ENCODE data around the gene PLEKHH1.
A peak's percentile ranks its signal among the peaks of the same experiment; 100 is the strongest.

Gene PLEKHH1

GRCh38 chr14:67524634-67524963, 8.5 kb upstream of the PLEKHH1 start:
- no peak overlapping the region for H3K27ac ChIP-seq
- TF ChIP-seq ZFX (IDR thresholded peaks at IDR 0.05) (no peak), CTCF (conservative IDR thresholded peaks at IDR 0.05) (no peak)

GRCh38 chr14:67525389-67525788, 7.7 kb upstream of the PLEKHH1 start:
- TF ChIP-seq CTCF (conservative IDR thresholded peaks at IDR 0.05), result no peak
- TF ChIP-seq ZFX (IDR thresholded peaks at IDR 0.05), result no peak
- no peak overlapping the region for H3K27ac ChIP-seq

- H3K27ac ChIP-seq, result no peak overlapping the region
- no peak for TF ChIP-seq CTCF (conservative IDR thresholded peaks at IDR 0.05)
- TF ChIP-seq ZFX (IDR thresholded peaks at IDR 0.05), result no peak
Measured at GRCh38 chr14:67526181-67526580, 6.9 kb upstream of the PLEKHH1 start.

- TF ChIP-seq CTCF (conservative IDR thresholded peaks at IDR 0.05) (peak; percentile 96), ZFX (IDR thresholded peaks at IDR 0.05) (no peak)
- H3K27ac ChIP-seq, result no peak overlapping the region; the same call in 1 of the 2 replicates
Measured at GRCh38 chr14:67526676-67527459, 6.2 kb upstream of the PLEKHH1 start.

GRCh38 chr14:67527756-67528155, 5.3 kb upstream of the PLEKHH1 start:
- peak overlapping the region; percentile 68; the same call in 1 of the 2 replicates for H3K27ac ChIP-seq
- TF ChIP-seq ZFX (IDR thresholded peaks at IDR 0.05), result no peak
- no peak for TF ChIP-seq CTCF (conservative IDR thresholded peaks at IDR 0.05)

GRCh38 chr14:67528276-67528675, 4.8 kb upstream of the PLEKHH1 start:
- peak overlapping the region; percentile 68 for H3K27ac ChIP-seq
- TF ChIP-seq ZFX (IDR thresholded peaks at IDR 0.05) (no peak), CTCF (conservative IDR thresholded peaks at IDR 0.05) (no peak)

GRCh38 chr14:67529947-67530935, 2.8 kb upstream of the PLEKHH1 start:
- TF ChIP-seq CTCF (conservative IDR thresholded peaks at IDR 0.05), result no peak
- TF ChIP-seq ZFX (IDR thresholded peaks at IDR 0.05), result no peak
- peak overlapping the region; percentile 68 for H3K27ac ChIP-seq
